ENCODE results near the gene XYLT1. TPM values are rescaled to one million over a fixed set of nuclear protein-coding genes. Genes with fewer than 3 reads are reported as not detected.

XYLT1 gene
- total and polyA plus RNA-seq, 2 of the 13 experiments (the other 11 are each of a cell fraction or from before 2014, with no cell fraction given) = not detected

- no peak overlapping the region for H2AFZ ChIP-seq (ENCODE audit: low read length)
- CTCF ChIA-PET (ENCODE audit: low intra/inter-chr PET ratio, low total read pairs) = no interaction called here
- DNase-seq (ENCODE audit: low spot score) = no peak
- no peak for ATAC-seq
- BruUV-seq (replicated peaks) = no TSS peak
- whole genome bisulfite sequencing (ENCODE audit: low lambda C conversion rate) = 12% methylated on average over 5 of the region's 5 CpGs
- H3K27me3 ChIP-seq (ENCODE audit: control insufficient read depth in 1 of 2, insufficient read depth in 2 of 2, low read length in 2 of 2) = no peaks in the 10 kb centered on the region
- H3K9me3 ChIP-seq (ENCODE audit: low read length) = no peaks in the 10 kb centered on the region
- H3K36me3 ChIP-seq (replicated peaks in 1 of 2; ENCODE audit: control insufficient read depth in 1 of 2, insufficient read depth in 2 of 2, low read length in 2 of 2) = no peaks in the 10 kb centered on the region
- in situ Hi-C loops (cut with HindIII; ENCODE audit: extremely low pct_ligation_motif_present, low pct_unique_long_range_greater_than_20kb) = no loop called here
- no peak overlapping the region for H3K4me2 ChIP-seq (ENCODE audit: low read depth, low read length)
- no peak overlapping the region for H3K4me3 ChIP-seq (replicated peaks in 1 of 3; ENCODE audit: insufficient read depth in 1 of 3, low read depth in 2 of 3, low read length in 3 of 3)
- H3K4me1 ChIP-seq (ENCODE audit: insufficient read depth, low read length) = no peaks in the 10 kb centered on the region
- H3K79me2 ChIP-seq (ENCODE audit: insufficient read depth, low read length) = no peaks in the 10 kb centered on the region
- POLR2A ChIA-PET = no interaction called here
- H3K9ac ChIP-seq (ENCODE audit: insufficient read depth, low read depth, low read length) = no peak overlapping the region
- TF ChIP-seq ZNF629 (CRISPR knock-in tag; conservative IDR thresholded peaks at IDR 0.05) (peak; percentile 70), MTF1 (CRISPR knock-in tag; IDR thresholded peaks at IDR 0.05) (no peak)
- no peak for FAIRE-seq
- intact Hi-C loops (cut with micrococcal nuclease; ENCODE audit: unreplicated experiment) = no loop called here
- H4K20me1 ChIP-seq (ENCODE audit: insufficient read depth, low read length) = no peaks in the 10 kb centered on the region
- H3K27ac ChIP-seq (ENCODE audit: extremely low read length, insufficient read depth, low read length) = no peak overlapping the region
Observed at GRCh38 chr16:17151335-17151734, 319.4 kb downstream of the XYLT1 start.

GRCh38 chr16:17149904-17150483 lies 320.8 kb downstream of the XYLT1 start:
- ATAC-seq = no peak
- CTCF ChIA-PET (ENCODE audit: low intra/inter-chr PET ratio, low total read pairs) = no interaction called here
- peak; percentile 30 for DNase-seq (ENCODE audit: low spot score)
- intact Hi-C loops (cut with micrococcal nuclease; ENCODE audit: unreplicated experiment) (no loop called here), in situ Hi-C loops (cut with HindIII; ENCODE audit: extremely low pct_ligation_motif_present, low pct_unique_long_range_greater_than_20kb) (no loop called here)
- Histone ChIP-seq H3K79me2 (ENCODE audit: insufficient read depth, low read length) (no peaks in the 10 kb centered on the region), H3K9me3 (ENCODE audit: low read length) (no peaks in the 10 kb centered on the region), H3K9ac (ENCODE audit: insufficient read depth, low read depth, low read length) (no peak overlapping the region), H3K36me3 (replicated peaks in 1 of 2; ENCODE audit: control insufficient read depth in 1 of 2, insufficient read depth in 2 of 2, low read length in 2 of 2) (no peaks in the 10 kb centered on the region), H3K4me1 (ENCODE audit: insufficient read depth, low read length) (no peaks in the 10 kb centered on the region), H4K20me1 (ENCODE audit: insufficient read depth, low read length) (no peaks in the 10 kb centered on the region), H3K4me2 (ENCODE audit: low read depth, low read length) (no peak overlapping the region), H2AFZ (ENCODE audit: low read length) (no peak overlapping the region), H3K4me3 (replicated peaks in 1 of 3; ENCODE audit: insufficient read depth in 1 of 3, low read depth in 2 of 3, low read length in 3 of 3) (no peak overlapping the region), H3K27ac (ENCODE audit: extremely low read length, insufficient read depth, low read length) (no peak overlapping the region), H3K27me3 (ENCODE audit: control insufficient read depth in 1 of 2, insufficient read depth in 2 of 2, low read length in 2 of 2) (no peaks in the 10 kb centered on the region)
- no TSS peak for BruUV-seq (replicated peaks)
- POLR2A ChIA-PET = no interaction called here
- FAIRE-seq = peak; percentile 30
- 12% methylated on average over 7 of the region's 7 CpGs for WGBS (ENCODE audit: low lambda C conversion rate)
- TF ChIP-seq EED (CRISPR knock-in tag; IDR thresholded peaks at IDR 0.05) (no peak), PHF8 (CRISPR knock-in tag; IDR thresholded peaks at IDR 0.05) (no peak), ZNF605 (CRISPR knock-in tag; IDR thresholded peaks at IDR 0.05) (no peak), MAF1 (CRISPR knock-in tag; IDR thresholded peaks at IDR 0.05; ENCODE audit: borderline replicate concordance) (no peak), ISX (CRISPR knock-in tag; conservative IDR thresholded peaks at IDR 0.05) (0 out of 2 replicates have a peak, but pooled peaks have one; percentile 47), ZSCAN12 (CRISPR knock-in tag; IDR thresholded peaks at IDR 0.05) (peak; percentile 77; the same call in 1 of the 2 replicates), AKAP8 (CRISPR knock-in tag; IDR thresholded peaks at IDR 0.05) (no peak), ZNF773 (CRISPR knock-in tag; IDR thresholded peaks at IDR 0.05; ENCODE audit: borderline replicate concordance) (0 out of 2 replicates have a peak, but pooled peaks have one; percentile 60), ZNF160 (CRISPR knock-in tag; IDR thresholded peaks at IDR 0.05) (no peak), PHF20 (CRISPR knock-in tag; IDR thresholded peaks at IDR 0.05) (no peak), ZIK1 (CRISPR knock-in tag; IDR thresholded peaks at IDR 0.05; ENCODE audit: borderline replicate concordance, low read depth) (0 out of 2 replicates have a peak, but pooled peaks have one; percentile 38), ARID4A (CRISPR knock-in tag; IDR thresholded peaks at IDR 0.05; ENCODE audit: borderline replicate concordance) (no peak), CEBPB (IDR thresholded peaks at IDR 0.05; ENCODE audit: borderline replicate concordance, low read depth, low read length) (peak; percentile 97), ZMYM2 (CRISPR knock-in tag; IDR thresholded peaks at IDR 0.05) (no peak), ZNF331 (CRISPR knock-in tag; IDR thresholded peaks at IDR 0.05) (peak; percentile 71; the same call in 1 of the 2 replicates)

All from HepG2 (cell line).